Amniotic epithelial cell (primary cell): ENCODE measurements around the gene KCNJ5.

Experiments used
- DNase-seq: peaks from one replicate; pipeline ENCODE4 v3.0.0-alpha.2; 2010; ENCODE audit warnings: low read depth

KCNJ5 gene

DNA sequence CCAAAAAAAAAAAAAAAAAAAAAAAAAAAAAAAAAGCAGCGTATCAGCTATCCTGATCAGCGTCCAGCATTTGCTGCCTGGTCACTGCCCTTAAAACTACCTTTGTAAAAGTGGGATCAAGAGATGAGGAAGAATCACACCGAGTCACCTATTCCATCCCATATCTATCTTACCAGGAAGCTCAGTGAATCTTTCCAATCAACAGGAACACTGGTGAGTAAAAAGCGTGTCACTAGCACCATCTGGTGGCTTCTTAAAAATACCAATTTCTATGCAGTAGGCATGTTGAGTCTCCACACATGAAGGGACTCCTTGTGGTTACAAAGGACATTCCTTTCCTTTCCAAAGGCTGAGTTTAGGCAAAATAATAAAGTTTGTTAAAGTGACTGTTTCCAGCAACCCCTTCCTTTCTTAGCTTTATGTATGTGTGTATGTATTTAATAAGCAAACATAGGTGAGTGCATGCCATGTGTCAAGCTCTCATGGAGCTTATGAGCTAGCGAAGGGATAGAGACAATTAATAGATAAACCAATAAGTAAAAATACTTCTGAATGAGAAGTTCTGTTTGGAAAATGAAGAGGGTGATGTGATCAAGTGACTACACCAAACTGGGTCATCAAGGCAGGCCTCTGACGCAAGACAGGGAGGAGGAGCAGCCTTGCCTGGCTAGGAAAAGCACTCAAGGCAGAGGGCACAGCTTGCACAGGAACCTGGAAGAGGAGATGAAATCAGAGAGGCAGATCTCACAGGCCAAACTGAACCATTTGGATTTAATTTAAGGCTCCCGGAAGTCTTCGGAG, 65.4 kb downstream of the KCNJ5 start:
- peak; percentile 63 for DNase-seq

DNA sequence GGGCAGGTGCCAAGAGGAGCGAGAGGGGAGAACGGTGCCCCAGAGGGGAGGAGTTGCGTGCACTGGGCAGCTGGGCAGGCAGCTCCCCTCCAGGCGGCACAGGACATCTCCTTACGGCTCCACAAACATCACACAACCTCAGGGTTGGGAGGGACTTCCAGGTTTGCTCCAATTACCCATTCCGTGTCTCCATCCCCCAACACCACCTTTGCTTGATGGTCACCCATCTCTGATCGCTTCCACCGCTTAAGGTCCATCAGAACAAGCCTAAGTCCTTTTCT, 66.0 kb downstream of the KCNJ5 start:
- no peak for DNase-seq

- DNase-seq, result no peak
These were observed 70.5 kb downstream of the KCNJ5 start for GRCh38 chr11:128961645-128962044.

- DNase-seq, result no peak
These were observed 71.7 kb downstream of the KCNJ5 start for GRCh38 chr11:128962896-128963295.

DNA sequence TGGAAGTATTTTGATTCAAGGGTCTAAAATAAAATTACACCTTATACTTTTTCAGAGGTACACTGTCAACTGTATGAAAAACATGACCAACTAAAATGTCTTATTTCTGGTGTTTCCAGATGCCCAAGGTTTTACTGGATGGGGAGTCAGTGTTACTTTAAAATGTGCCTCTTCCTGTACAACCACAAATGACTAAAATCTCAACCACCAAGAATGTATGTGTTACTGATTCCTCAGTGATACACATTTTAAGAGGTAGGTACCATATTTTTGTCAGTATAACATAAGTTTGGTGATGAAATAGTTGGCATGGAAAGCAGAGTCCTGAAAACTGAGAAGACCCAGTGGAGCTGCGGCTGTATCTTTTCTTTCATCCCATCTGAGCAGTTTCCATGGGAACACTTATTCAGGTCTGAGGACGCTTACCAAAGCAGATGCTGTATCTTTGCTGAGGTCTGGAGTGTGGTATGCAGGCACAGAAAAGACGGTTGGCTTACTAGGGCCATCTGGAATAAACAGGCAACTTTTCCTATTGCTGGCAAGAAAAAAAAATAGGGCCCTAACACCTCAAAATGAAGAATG, 72.7 kb downstream of the KCNJ5 start:
- DNase-seq, result peak; percentile 28

GRCh38 chr11:128964463-128964930, 73.3 kb downstream of the KCNJ5 start:
- DNase-seq, result no peak

- no peak for DNase-seq
These were observed 74.3 kb downstream of the KCNJ5 start for GRCh38 chr11:128965485-128965884.

GRCh38 chr11:128967578-128967977, 76.4 kb downstream of the KCNJ5 start:
- DNase-seq, result no peak

- no peak for DNase-seq
These were observed 77.8 kb downstream of the KCNJ5 start for GRCh38 chr11:128968916-128969315.
